GM03348 (cell line): Measurements from ENCODE around the gene MAP7.
A peak's percentile ranks its signal among the peaks of the same experiment; 100 is the strongest.

Experiments used
- DNase-seq: peaks from one replicate; pipeline ENCODE4 v3.0.0; 2012; ENCODE audit warnings: low spot score

Gene MAP7

DNA sequence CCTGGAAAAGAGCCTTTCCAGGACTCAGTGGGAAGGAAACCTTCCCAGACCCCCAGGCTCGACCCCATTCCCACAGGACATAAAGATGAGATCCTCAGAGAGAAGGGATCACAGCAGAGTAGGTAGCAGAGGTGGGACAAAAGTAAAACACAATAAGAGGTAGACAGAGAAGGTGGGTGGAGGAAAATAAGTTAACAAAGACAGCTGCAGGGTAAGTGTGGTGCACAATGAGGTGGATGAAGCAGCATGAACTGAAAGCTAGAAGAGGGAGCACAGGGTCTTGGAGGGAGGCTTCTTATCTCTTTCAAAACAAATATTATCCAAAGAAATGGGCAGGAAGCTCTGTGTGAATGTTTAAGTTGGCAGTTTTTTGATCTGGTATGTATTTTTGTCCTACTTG lies 14.0 kb upstream of the MAP7 start:
- DNase-seq, result no peak

DNA sequence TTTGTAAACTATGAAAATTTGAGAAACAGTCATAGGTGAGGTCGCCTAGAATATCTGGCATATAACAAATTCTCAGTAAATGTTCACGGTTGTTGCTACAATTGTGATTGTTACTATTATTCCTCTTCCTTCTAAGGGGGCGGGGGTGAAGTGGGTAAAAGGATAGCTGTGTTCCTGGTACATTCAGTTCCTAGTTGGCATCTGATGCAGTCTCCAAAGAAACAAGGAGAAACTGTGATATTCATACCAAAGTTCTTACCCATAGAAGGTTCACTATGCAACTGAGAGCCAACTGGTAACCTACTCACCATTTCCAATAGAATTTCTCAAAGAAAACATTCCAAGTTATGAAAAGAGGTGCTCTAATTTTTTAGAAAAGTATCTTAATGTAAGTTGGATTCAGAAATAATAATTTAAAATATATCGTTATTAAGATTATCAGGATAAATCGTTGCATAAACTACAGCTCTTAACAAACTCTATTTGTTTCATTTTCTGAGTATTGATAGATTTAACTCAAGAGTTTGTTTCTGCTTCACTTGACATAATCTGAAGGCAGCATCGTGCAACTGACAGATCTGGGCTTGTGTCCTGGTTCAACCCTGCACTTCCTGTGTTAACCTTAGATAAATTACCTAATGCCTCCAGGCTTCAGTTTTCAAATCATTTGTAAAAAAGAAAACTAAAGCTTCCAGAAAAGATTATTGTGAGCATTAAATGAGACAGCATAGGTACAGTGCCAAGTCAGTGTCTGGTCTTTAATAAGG lies 13.3 kb upstream of the MAP7 start:
- DNase-seq, result no peak

DNA sequence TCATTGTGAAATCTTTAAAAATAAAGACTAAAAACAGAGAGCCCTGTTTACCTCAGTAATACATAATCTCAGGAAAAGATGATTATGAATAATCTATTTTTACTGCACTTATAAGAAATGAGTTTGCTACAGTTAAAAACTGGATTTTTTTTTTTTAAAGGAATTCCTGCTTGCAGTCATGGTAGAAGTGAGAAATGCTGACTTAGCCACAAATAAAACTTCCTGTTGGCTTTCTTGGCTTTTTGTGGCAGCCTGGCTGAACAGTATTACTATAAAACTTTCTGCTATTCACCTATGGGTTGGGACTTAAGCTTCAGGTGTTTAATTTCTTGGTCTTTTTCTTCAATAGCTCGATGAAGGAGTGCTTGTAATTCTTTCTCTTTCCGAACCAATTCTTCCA lies 12.0 kb upstream of the MAP7 start:
- no peak for DNase-seq

DNA sequence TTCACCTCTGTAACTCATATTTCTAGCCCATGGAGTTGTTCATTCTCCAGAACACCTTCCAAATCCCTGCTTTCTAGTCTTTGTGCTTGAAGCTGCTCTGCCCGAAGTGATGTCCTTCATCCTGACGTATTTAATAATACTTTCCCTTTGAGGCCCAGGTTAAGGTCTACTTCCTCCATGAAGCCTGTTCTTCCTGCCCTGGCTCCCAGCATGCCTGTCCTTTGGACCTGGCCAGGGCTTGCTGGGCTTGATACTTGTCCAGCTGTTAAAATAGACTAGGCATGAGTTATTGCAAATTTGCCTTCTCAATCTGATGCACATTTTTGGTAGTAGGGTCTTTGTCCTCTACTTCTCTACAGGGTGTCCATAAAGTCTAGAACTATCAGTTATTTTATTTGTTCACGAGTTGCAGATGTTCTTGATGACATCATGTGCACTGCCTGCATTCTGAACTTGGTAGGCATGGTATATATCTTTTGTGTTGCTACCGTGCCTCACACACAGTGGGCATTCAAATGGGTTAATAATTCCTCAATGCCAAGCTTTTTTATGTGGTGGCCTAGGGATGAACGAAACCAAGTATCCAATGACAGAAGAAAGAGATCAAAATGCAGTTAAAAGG lies 3.1 kb upstream of the MAP7 start:
- no peak for DNase-seq

DNA sequence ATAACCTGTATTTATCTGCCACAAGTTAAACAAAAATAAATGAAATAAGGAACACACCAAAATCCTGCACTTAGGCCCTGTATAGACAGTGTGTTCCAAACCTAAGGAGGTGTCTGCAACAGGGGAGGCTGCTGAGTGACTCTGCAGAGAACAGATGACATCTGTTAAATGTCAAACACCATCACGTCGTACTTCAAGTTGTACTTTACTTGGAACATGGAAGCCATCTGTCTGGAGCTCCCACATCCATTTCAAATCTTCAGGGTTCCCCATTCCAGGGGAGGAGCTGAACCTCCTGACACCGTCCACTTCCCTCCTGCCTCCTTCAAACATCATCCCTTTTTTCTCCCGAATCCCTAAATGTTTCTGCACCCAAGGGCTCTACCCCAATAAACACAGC lies 1.8 kb upstream of the MAP7 start:
- DNase-seq, result no peak

DNA sequence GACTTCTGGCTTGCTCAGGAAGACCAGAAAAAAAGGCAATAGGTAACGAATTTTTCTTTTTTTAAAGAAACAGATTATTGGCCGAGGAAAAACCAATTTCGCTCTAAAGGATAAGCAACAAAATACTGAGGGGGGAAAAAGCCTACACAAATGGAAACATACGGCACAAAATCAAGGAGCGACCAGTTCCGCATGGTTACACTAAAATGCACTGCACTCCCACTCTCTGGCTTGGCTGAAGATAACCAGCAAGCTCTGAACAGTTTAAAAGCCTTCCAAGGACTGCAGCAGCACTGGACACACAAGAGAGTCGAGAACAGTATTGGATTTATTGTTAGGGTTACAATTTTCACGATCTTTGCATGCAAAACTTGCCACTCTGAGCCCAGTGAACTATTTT lies 881 bp upstream of the MAP7 start:
- DNase-seq, result no peak

DNA sequence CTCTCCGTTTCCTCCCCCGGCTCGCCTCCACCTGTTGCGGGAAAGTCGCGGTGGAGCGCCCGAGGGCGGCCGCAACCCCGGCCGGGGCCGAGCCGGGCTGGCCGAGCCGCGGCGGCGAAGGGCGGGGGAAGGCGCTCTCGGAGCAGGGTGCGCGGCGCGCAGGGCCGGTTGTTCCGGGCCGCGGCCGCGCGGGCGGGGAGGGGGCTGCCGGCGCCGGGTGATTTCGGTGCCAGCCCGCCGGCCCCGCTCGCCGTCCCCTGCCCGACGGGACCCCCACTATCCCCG lies 235 bp downstream of the MAP7 start:
- DNase-seq, result peak; percentile 77

DNA sequence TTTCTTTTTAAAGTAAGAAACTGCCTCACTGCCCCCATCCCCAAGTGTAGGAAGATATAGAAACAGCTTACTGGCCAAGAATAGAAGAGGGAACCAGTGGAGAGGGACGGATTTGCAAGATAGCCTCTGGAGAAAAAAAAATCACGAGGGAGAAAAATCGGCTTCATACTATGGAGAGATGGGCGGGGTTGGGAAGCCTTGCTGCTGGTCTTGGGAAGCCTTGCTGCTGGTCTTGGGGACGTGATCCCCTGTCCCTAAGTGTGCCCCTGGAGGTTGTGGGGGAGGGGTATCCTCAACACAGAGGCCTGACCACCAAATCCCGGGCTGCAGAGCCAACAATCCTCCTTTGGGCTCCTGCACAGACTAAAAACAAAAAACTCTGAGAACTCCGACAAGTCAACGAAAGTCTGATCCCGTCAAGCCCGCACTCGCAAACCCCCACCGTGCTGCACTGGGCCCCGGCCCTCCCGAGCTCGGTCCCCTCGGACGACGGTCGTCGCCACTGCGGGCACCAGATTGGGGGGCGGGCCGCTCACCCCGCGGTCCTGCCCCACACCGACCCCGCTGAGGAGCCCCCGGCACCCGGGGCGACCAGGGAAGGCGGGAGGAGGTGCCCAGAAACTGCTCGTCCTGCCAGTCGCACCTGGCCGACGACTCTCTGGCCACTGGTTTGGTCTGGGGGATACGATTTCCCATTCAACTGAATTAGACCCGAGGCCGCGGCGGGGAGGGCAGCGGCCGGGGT lies 750 bp downstream of the MAP7 start:
- DNase-seq, result peak; percentile 24

DNA sequence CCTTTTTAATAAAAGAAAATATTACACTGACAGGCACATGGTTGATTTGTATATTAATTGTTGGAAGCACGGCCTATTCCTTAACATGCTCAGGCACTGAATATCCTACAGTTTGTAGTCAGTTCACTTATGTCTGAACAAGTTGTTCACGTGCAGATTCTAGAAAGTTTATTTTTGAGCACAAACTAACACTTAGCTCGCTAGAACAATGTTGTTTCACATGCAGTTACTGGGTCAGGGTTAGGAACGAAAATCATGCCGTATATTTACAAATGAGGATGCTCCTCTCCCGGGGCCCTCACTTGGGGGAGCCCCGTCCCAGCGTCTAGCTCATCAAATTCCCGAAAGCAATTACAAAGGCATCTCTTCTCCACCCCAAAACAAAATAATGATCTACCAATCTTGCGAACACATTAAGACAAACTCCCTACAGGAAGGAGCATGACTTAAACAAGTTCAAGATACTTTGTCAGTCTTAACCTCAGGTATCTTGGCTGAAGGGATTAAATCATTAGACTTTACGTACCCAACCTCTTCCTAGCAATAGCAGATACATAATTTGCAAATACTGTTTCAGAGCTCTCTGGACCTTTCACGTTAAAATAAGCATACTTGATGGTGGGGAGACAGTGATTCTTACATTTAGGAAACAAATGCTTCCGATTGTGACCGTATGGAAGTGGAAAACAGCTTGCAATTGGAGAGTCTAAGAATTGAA lies 1.5 kb downstream of the MAP7 start:
- DNase-seq, result no peak

DNA sequence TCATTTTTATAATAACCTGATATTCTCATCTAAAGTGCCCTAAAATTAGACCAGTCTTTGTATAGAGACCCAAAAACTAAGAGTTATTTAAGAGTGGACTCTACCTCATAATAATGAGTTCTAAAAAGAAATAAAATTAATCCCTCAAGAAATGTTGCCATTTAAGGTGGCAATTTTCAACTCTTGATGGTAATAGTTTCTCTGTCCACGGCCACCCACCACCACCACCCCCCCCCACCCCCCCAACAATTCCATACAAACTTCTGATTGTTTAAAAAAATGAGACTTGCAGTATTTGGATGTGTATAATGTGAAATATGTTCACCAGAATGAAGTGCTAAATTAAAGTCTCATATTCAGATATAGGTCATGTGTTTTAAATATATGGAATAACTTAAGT lies 2.4 kb downstream of the MAP7 start:
- no peak for DNase-seq

DNA sequence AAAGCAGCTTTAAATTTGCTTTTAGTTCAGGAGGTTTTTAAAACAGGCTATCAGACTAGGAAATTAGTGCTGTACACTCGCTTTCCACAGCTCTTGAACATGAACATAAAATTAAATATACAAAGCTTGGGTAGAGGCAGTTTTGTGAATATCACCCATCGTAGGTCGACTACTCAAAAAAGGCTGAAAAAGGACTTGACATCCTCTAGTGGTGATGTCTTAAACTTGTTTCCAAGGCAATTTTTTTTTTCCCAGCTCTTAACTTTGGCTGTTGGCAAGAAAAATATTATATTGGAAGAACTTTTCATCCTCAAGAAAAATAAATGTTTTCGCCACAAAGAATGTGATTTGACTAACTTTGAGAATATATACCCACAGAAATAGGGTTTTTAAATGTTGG lies 2.9 kb downstream of the MAP7 start:
- peak; percentile 70 for DNase-seq

DNA sequence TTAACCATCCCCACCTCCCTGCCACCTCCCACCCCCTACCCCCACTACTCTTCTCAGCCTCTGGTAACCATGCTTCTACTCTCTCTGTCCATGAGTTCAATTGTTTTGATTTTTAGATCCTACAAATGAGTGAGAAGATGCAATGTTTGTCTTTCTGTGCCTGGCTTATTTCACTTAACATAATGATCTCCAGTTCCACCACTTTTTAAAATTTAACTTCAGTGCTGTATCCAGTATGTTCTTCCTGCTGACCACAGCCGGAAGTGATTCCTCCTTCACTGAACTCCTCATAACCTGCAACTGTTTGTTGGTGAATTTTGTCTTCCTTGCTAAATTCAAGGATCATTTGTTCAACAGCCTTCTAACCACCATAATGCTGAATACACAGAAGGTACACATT lies 3.9 kb downstream of the MAP7 start:
- DNase-seq, result no peak

DNA sequence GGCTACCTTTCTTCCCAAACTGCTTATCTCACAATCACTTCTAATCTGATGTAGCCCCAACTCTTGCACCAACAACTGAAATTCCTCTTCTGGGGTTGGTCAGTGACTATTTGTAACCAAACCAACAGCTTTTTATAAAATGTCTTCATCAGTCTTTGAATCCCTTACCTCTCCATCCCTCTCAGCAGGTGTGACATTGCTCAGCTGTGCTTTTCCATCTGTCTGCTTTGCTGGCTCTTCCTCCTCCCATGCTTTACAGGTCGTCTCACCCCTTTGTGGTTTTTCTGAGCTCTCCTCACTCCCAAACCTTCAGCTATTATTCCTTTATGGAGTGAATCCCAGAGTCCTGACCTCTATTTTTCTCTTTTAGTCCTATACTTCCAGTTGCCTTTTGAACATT lies 5.9 kb downstream of the MAP7 start:
- no peak for DNase-seq

DNA sequence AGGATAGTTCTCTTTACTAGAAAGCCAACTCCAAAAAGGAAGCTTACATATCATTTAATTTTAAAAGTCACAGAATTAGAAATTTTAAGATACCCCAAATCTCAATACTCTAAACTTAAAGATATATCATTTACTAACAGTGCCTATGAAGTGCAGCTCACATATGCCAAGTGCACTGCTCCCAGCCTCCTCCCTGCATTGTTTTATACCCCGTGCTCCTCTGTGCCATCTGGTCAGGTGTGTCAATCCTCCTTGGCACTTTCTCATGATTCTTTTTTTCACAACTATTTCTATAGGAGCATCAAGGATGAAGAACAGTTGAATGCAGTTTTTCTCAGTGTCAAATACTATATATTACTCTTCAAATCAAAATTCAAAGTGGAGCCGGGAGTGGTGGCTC lies 8.8 kb downstream of the MAP7 start:
- DNase-seq, result no peak

DNA sequence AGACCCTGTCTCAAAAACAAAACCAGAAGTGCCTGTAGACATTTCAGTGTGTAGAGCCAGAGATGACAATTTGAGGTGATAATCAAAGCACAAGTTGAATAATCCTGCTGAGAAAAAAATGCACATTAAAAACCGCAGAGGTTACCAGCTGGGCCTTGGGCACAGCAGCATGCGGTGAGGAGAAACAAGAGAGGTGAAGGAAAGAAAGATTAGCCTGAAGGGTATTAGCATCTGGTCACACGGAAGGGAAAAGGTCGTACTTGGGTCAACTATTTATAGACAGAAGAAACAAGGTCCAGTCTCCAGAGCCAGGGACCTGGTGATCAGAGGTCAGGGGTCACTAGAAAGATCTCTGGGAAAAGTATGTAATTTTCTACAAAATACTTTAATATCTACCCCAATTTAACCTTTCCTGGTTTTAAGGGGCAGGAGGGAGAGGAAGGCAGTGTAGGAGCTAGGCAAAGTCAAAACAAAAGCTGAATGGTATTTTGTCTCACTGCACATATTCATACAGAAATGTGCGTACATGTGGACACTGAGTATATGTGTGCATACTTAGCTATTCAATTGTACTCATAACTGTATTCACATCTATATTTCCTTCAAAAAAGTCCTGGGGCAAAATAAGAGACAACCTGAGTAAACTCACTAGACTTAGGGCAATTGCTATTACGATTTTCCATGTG lies 10.1 kb downstream of the MAP7 start:
- DNase-seq, result no peak

DNA sequence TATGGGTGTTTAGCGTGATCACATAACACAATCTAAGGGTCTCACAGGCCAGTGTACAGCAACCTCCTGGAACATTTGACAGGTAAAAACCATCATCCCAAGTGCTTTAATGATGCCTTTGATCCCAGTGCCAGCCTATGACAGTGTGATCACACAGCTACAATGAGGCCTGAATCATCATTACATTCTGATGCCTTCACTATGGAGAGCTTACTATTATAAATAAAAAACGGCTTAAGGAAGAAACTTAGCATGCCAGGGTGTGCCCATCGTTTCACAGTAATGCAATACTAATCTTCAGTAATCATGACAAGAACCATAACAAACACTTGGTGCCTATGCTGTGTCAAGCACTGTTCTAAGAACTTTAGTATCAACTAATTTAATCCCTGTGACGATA lies 11.4 kb downstream of the MAP7 start:
- no peak for DNase-seq

DNA sequence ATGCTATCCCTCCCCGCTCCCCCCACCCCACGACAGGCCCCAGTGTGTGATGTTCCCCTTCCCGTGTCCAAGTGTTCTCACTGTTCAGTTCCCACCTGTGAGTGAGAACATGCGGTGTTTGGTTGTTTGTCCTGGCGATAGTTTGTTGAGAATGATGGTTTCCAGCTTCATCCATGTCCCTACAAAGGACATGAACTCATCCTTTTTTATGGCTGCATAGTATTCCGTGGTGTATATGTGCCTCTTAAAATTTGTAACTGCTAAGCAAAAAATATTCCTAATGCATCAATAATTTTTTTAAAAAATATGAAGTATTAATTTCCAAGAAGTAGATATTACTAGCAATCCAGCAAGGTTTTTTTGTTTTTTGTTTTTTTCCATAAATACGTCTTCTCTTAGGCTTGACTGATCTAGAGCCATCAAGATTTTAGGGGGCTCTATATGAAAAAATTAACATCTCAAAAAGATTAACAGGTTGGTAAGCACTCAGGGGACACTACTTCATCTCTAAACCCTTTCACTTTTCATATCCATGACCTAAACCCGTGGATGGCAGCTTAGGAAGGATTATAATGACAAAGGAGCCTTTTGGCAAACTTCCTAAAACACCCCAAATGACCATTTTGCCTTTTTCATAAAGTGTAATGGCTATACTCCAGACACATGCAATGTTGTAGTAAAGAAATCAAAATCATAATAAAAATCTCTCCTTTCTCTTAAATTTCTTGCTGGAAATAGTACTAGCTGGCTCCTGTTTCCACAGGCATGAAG lies 14.2 kb downstream of the MAP7 start:
- no peak for DNase-seq

DNA sequence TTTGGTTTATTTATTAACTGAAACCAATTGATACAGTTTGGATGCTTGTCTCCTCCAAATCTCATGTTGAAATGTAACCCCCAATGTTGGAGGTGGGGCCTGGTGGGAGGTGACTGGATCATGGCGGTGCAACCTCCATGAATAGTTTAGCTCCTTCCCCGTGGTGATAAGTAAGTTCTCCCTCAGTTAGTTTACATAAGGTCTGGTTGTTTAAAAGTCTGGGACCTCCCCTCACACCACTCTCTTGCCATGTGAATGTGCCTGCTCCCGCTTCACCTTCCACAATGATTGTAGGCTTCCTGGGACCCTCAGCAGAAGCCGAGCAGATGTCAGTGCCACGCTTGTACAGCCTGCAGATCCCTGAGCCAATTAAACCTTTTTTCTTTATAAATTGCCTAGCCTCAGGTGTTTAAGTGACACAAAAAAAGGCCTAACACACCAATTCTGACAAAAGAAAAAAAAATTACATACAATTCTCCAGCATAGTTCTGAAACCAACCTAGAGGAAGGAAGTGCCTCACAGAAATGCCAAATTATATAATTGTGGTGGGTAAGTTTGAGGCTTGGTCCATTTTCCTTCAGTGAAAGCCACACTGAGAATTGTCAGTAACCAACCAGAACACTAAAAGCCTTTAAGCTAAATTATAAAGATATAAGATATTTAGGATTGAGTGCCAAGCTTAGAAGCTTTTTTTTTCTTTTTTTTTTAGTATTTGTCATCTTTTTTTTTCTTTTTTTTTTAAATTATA lies 15.0 kb downstream of the MAP7 start:
- no peak for DNase-seq

DNA sequence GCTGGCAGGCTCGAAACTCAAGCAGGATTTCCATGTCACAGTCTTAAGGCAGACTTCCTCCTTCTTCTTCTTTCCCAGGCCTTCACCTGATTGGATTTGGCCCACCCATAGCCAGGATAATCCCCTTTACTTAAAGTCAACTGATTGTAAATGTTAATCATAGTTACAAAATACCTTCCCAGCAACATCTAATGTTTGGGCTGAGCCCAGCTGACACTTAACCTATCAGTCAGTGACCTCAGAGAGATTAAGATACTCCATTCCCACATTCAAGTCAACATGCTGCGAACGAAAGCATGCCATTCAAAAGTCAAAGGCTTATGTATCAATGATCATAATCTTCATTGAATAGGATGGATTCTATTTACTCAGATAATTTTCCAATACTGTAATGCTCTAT lies 16.0 kb downstream of the MAP7 start:
- no peak for DNase-seq

DNA sequence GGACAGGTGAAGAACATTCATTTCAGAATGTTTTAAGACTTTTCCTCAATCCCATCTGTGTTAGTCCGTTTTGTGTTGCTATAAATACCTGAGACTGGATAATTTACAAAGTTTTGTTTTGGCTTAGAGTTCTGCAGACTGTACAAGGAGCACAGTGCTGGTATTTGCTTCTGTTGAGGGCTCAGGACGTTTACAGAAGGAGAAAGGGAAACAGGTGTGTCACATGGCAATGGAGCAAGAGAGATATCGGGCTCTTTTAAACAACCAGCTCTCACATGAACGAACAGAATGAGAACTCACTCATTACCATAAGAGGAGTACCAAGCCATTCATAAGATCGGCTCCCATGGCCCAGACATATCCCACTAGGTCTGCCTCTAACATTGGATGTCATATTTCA lies 16.7 kb downstream of the MAP7 start:
- DNase-seq, result no peak

DNA sequence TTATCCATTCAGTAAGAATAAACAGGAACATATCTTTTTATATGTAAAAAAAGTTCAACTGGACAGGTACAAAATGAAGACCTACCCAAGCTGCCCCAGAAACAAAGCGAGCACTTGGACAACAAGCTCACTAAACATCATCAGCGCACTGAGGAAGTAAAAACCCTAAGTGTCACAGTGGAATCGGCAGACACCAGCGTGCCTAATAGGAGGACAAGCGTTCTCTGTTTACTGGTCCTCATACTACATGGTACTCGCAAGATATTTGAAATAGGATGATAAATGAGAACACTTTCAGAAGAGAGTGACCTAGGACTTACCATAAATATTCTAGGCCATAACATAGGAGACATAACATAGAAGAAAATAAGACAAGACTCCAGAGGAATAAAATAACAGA lies 18.2 kb downstream of the MAP7 start:
- no peak for DNase-seq
